HG03196 (cell line): ENCODE results near the gene MTMR3.

Source experiments
- ATAC-seq: cut with Tn5 transposase; IDR thresholded peaks from one replicate; pipeline ENCODE4 v1.9.1; 2021; ENCODE audit not compliant: unreplicated experiment

Gene MTMR3

DNA sequence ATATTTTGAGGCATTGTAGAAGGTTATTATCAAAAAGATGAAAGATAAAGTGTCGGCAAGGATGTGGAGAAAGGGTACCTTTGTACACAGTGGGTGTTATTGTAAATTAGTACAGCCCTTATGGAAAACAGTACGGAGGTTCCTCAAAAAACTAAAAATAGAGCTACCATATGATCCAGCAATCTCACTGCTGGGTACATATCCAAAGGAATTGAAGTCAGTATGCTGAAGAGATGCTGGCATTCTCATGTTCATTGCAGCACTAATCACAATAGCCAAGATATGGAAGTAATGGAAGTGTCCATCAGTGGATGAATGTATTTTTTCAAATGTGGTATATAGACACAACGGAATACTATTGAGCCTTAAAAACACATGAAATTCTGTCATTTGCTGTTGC, 15.1 kb upstream of the MTMR3 start:
- no peak for ATAC-seq

DNA sequence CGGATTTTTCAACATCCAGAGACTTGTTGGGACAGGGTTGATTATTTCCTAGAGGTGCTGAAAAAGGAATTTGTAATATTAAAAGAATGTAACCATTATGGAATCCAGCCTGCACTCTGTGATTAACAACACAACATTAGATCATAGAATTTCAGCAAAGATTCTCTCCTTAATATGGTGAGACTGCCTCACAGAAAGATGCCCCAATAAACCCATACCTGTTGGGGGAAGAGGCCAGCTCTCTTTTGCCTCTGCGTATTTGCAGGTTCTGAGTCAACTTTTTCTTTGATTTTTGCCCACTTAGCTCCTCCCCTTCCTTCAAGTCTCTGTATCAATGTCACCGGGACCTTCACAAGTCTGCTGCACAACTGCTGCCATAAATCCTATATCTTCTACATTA, 12.4 kb upstream of the MTMR3 start:
- no peak for ATAC-seq

DNA sequence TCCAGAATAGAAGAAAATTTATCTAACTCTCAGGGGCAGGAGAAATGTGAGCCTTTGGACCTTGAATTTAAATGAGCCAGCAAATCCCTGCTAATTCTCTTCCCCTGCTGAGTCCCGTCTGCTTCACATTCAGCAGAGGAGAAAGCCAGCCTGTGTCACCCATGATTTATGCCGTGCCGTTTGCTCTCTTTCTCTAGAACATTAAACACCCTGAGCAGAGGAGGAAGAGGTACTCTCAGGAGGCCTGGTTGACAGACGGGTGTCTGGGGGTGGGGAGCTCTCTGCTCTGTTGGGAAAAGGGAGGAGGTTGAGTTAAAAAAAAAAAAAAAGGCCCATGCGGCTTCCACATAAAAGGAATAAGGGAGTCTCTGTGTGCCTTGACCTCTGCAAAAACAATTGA, 11.3 kb upstream of the MTMR3 start:
- no peak for ATAC-seq

DNA sequence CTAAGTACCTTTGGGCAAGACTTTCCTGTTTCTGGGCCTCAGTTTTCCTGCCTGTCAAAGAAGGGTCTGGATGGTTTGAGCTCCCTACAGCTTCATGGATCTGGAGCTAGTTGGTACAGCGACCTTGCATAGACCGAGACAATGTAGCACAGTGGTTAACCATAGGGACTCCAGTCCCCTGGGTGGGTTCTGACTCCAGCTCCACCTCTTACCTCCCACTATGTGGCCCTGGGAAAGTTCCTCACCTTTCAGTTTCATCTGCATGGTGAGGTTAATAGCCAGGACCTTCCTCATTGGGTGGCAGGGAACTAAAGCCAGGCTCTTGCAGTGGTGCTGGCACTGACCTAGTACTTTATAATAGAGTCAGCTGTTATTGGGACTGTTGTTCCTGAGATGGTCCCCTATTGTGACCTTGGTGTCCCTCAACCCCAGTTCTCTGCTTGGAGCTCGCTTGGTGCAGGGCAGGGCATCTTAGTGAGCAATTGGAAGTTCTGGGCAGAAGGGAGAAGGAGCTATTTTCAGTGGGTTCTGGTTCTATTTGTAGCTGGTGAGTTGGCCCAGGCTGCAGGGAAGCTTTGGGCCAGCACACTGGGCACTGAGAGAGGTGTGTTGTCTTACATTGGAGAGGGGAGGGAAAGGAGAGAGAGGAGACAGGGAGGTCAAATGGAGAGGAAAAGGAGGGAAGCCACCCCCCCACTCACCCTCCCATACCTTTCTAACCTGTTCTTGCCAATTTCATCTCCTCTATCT, 10.7 kb upstream of the MTMR3 start:
- ATAC-seq: no peak

DNA sequence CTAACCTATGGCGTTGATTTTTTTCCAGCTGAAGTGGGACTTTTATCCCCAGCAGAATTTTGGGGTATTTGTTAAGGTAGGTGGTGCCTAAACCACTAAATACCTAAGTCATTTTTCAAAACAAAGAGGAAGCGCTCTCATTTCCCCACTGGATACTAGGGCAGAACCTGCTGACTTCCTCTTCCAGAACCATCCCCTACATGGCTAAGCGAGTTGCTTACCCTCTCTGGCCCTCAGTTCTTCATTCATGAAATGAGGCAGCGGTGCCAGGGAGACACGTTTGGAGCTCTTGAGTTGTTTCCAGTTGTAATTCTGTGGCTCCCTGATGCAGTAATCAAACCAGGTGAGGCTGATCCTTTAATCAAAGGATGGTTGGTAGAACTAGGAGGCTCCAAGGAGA, 10.0 kb upstream of the MTMR3 start:
- ATAC-seq: no peak

DNA sequence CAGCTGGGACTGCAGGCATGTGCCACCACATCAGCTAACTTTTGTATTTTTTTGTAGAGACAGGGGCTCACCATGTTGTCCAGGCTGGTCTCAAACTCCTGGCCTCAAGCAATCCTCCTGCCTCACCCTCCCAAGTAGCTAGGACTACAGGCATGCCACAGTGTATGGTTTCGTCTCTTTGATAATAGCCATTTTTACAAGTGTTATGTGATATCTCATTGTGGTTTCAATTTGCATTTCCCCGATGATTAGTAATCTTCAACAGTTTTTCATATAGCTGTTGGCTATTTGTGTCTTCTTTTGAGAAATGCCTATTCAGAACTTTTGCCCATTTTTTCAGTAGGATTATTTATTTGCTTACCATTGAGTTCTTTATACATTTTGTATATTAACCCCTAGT, 9.0 kb upstream of the MTMR3 start:
- ATAC-seq: no peak

DNA sequence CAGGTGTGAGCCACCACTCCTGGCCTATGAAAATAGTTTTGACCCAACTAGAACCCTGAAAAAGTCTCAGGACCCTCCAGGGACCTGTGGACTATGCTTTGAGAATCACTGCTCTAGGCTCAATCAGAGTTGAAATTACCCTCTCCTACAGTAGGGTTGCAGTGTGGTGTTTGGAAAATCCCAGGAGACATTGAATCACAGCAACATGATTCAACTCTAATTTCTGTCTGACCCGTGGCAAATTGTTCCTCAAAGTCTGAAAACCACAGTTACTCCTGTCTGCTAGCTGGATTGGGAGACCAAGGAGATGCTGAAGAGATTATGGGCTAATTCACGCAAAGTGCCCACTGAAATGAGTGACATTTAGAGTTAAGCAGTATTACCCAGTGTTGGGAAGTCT, 5.4 kb upstream of the MTMR3 start:
- ATAC-seq: no peak

DNA sequence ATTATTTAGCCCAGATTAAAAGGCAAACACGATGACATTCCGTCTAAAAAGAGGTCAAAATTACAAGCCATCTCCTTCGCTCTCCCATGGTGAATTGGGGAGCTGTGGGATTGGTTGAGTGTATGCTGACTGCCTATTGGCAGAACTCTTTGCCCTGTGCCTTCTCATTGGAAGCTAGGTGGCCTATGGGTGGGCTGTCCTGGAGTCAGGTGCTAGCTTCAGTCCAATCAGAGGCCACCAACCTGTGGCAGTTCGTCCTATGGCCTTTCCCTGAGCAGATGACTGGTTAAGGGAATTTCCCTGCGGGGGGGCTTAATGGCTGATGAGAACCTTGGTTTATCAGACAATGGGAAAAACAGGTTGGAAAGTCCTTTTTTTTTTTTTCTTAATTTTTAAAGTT, 3.2 kb upstream of the MTMR3 start:
- no peak for ATAC-seq

DNA sequence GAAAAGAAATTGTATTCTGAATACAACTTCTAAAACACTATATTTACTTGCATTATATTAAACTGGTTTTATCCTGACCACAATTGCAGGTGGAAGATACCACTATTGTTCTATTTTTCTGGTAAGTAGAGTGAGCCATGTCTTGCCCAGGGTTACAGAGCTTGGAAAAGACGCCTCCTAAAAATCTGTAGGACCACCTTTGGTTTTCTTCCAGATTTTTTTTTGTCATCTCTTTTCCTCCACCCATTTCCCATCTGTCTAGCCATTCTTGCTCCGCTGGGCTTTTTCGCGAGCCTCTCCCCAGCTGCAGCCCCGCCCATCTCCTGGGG, 294 bp upstream of the MTMR3 start:
- peak; percentile 64 for ATAC-seq

DNA sequence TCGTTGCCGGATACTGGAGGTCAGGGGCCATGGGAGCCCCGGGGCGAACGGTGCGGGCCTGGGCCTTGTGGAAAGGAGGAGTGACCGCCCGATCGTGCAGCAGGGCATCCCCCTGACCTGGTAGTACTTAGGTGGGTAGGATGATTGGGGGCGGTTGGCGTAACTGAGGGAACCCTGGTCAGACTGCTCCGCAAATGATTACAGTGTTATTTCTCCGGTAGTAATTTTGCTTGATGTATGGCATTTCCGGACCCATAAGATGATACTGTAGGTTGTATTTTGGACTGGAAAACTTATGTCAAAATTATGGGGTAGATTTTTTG, 762 bp downstream of the MTMR3 start:
- no peak for ATAC-seq

DNA sequence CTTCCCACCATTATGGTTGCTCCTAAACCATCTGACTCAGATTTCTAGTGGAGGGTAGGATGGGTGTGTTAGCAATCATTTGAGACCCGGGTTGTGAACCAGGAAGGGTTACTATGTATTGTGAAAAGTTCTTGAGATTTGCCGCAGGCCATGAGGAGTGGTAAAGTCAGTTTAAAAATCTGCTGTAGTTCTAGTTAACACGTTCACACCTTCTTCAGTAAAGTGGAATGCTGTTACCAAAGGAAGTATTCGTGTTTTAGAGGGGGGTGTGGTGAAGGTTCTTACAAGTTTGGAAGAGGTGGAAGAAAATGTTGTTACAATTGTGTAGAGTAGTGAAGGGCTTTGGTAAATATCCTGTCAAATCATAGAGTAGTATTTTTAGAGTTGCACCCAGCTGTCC, 2.6 kb downstream of the MTMR3 start:
- ATAC-seq: no peak

DNA sequence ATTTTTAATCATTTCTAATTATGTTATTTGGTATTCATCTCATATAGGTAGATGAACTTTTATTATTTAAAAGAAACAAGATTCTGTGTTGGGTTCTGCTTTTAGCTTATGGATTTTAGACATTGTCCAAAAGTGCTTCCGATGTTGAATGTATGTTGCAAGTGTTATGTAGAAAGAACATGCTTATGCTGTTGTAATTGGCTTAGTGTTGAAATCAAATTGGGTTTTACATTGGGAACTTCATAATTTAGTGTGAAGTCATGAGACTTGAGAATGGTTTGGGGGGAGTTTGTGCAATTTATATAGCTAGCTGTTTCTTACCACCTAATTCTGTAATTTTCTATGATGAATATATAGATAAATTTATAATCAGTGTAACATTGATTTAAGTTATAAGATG, 3.6 kb downstream of the MTMR3 start:
- no peak for ATAC-seq

DNA sequence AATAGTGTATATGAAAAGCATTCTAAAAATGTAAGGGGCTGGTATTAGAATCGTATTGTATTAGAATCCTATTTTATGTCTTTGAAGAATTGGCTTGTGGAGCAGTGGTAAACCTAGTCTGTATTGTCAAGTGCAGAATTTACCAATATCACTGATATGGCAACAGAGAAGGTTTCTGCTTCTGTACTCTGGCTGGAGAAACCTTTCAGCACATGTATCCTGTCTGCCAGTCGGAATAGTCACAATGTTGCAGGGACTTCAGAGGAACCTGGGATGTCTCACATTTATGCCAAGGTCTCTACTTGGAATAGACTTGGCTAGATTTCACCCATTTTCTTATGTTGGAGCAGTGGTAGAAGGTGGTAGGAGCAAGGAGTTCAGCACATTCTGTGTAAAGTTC, 4.4 kb downstream of the MTMR3 start:
- no peak for ATAC-seq

DNA sequence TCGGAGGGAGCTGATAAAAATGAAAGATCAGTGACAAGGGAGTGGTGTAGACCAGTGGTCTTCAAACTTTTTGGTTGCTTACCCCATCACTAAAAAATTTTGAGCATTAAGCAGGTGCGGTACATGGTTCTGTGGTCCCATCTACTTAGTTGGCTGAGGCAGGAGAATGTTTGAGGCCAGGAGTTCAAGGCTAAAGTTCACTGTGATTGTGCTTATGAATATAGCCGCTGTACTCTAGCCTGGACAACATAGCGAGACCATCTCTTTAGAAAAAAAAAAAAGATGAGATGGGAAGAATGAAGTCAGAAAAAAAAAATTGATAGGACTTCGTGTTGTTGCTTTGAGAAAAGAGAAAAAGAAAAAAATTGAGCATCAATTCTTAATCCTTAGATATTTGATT, 7.8 kb downstream of the MTMR3 start:
- no peak for ATAC-seq

DNA sequence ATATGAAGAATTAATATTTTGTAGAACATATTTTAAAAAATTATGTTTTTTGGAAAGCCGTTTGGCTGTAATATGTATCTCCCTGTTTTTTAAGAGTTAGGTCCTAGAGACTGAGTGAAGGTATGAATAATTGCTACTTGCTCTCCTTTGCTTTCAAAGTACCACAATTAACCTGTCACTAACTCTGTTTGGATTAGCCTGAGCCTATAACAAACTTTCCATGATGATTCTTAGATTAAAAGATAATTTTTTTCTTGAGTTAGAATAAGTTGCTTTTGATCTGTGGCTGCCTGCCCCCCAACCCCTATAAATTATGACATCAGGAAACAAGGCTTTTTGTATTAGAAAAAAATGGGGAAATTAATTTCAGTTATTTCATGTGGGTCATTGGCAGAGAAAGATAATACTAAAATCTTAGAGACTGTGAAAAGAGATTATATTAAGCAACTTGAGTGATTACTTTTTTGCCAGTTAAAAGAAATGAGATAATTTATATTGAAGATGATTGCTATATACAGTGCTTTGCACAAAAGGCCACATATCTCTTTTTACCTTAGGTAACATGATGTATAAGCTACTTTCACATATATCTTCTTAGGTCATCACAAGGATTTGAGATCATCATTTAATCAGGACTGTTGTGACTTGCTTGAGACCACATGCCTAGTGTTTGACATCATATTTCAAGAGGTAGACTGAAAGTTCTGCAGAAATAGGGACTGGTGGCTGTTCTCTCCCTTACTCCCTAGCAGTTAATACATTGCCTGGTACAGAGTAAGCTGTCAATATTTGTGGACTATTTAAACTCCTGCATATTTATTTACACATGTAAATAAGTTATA, 9.6 kb downstream of the MTMR3 start:
- no peak for ATAC-seq

DNA sequence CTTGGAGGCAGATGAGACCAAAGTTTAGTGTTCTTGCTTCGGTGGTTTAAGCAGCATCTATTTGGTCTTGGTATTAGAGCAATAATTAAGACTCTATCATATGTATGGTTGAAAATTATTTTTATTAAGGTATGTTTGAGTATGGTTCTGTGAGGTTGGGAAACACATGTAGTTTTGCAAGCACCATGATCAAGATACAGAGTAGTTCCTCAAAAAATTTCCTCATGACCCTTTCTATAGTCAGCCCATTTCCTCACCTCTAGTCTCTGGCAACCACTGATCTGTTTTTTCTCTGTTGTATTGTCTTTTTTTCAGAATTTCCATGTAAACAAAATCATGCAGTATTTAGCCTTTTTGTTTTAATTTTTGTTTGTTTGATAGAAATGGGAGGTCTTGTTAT, 18.4 kb downstream of the MTMR3 start:
- no peak for ATAC-seq

DNA sequence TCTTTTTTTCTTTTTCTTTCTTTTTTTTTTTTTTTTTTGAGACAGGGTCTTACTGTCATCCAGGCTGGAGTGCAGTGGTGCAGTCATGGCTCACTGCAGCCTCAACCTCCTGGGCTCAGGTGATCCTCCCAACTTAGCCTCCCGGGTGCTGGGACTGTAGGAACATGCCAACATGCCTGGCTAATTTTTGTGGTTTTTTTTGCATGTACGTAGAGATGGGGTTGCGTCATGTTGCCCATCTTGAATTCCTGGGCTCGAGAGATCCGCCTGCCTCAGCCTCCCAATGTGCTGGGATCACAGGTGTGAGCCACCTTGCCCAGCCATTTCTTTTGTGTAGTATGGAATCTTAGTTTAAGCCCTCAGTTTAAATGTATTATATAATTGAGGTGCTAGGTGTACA, 20.4 kb downstream of the MTMR3 start:
- ATAC-seq: no peak

DNA sequence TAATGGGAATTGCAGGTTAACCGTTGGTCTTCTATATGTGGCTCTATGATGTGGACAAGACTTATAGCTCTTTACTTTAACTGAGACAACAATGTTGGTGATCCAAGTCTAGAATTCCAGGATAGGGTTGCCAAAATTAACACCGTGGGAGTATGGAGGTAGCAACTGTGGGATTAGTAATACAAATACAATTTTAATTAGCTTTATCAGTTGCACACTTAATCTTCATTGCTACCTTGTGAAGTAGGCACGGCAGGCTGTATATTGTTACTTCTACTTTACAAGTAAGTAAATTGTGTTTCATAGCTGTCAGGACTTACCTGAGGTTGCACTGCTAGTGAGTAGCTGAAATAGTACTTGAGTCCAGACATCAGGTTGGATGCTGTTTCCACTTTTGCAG, 21.0 kb downstream of the MTMR3 start:
- no peak for ATAC-seq

DNA sequence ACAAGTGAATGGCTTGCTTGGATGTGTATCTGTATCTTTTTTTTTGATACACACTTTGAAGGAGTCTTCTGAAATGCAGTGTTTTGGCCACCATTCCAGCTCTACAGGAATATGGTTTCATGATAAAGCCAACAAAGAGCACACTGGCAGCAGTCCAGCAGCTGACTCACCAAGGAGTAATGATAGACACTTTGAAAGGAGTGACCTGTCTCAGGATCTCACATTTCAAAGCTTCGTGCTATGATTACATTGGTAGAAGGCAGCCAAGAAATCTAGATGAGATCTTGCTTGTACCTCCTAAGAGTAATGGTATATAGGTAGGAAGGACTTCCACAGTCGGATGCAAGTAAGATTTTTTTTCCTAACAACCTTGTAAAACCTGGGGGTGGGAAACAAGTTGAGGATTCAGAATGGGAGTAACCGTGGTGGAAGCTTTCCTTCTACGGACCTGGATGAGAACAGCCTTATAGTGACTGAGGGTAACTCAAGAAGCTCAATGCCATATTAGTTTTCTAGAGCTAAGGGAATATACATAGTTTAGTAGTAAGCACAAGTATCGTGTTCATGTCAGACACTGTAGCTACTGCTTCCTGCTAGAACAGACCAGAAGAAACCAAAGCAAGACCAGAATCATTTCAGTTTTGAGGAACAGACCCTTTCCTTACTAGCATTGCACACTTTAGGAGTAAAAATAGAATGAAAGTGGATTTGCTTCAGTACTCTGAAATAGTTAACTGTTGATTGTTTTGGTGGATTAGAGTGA, 25.0 kb downstream of the MTMR3 start:
- no peak for ATAC-seq

DNA sequence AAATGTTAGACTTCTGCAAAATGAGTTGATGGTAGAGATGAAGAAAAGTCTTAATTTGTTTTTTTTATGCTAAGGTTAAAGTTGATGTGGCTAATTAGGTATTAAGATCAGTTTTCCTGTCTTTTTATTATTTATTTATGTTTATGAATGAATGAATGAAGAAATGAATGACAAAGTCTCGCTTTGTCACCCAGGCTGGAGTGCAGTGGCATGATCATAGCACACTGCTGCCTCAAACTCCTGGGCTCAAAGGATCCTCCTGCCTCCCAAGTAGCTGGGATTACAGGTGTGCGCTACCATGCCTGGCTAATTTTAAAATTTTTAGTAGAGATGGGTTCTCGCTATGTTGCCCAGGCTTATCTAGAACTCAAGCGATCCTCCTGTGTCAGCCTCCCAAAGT, 29.2 kb downstream of the MTMR3 start:
- no peak for ATAC-seq

DNA sequence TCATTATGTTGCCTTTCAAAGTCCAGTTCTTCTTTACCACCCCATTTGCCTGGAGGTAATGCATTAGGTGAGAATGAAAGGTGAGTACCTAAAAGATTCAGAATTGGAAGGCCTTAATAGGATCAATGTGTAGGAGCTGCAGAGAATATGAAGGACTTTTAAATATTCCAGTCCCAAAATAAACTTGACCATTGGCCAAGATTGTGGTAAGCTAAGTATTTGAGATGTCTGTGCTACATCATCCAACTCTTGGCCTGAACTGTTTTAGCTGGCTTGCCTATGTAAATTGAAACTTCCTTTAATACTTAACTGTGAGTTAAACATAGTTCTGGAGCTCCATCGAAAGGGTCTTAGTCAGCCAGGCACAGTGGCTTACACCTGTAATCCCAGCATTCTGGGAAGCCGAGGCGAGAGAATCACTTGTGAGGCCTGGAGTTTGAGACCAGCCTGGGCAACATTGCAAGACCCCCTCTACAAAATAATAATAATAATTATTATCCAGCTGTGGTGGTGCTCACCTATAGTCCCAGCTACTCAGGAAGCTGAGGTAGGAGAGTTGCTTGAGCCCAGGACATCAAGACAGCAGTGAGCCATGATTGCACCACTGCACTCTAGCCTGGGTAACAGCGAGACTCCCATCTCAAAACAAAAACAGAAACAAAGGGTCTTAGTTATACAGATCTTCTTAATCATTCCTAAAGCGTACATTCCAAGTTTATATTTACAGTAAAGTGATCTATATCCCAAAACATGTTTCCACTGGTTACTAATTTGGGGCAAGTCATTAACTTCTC, 29.8 kb downstream of the MTMR3 start:
- no peak for ATAC-seq
